K562 treated with DMSO at 1 percent for 12 hours (cell line): ENCODE data around the gene SPEF2. TPM values are rescaled to one million over a fixed set of nuclear protein-coding genes. Genes with fewer than 3 reads are reported as not detected.

ENCODE experiments used
- total RNA-seq: library from RNA; unstranded; fragments of 300-600 nt; gene quantifications from 2 replicates; pipeline ENCODE4 v1.2.3, GENCODE V29; 2022; ENCODE audit not compliant: insufficient read depth

SPEF2 gene
- 0.53 TPM in 1 of 2 replicates, not detected in the other for total RNA-seq

GRCh38 chr5:35617435-35618303 is at the start of gene SPEF2:
TSS of gene SPEF2 (plus strand) at chr5:35617863. CDS start at chr5:35617998, 135 bp downstream.

GRCh38 chr5:35856765-35857351 is 239.2 kb downstream of the SPEF2 start, which contains the start of gene IL7R:
TSS of gene IL7R (plus strand) at chr5:35856891. CDS start at chr5:35856978, 87 bp downstream.

Other genes starting within 250 kb of the SPEF2 start
- gene IL7R, start 239.0 kb downstream of the SPEF2 start, total RNA-seq: not detected in 2 replicates